Measurements from ENCODE around the gene ADGRF4.

GRCh38 chr6:47716207-47716606, 17.8 kb downstream of the ADGRF4 start:
- TF ChIP-seq GATA3 (IDR thresholded peaks at IDR 0.05; ENCODE audit: low read depth, low read length) (no peak), GATA2 (IDR thresholded peaks at IDR 0.05; ENCODE audit: low read depth, low read length) (no peak)

Measured in SH-SY5Y (cell line).